Psoas muscle (tissue), 8 donors: Measurements from ENCODE around the gene RBM44. TPM values are rescaled to one million over a fixed set of nuclear protein-coding genes. Genes with fewer than 3 reads are reported as not detected.

Experiments used
- ATAC-seq, 4 donors: fragments of 200-7000 bp; cut with Tn5 transposase; one replicate each; pipeline ENCODE4 v1.9.1; 2020; ENCODE audit warnings: moderate library complexity in 3 of 4, mild to moderate bottlenecking in 2 of 4
- DNase-seq, 2 donors: peaks; one replicate each; pipeline ENCODE4 v3.0.0-alpha.2; 2020
- H3K27ac ChIP-seq: fragments of 200-600 bp; one replicate; pipeline ENCODE4 v1.8.0; 2022
- H3K27me3 ChIP-seq, 3 donors: fragments of 200-600 bp in 1 of 3; one replicate each; pipeline versions ENCODE4 v1.6.1 to v1.8.0; 2013 to 2022; ENCODE audit warnings: low read length in 2 of 3, mild to moderate bottlenecking in 2 of 3, moderate library complexity in 1 of 3; ENCODE audit not compliant: insufficient read depth in 3 of 3
- H3K36me3 ChIP-seq, 2 donors: fragments of 200-600 bp in 1 of 2; one replicate each; pipeline versions ENCODE4 v1.6.1 to v1.8.0; 2013 to 2022; ENCODE audit warnings: low read depth in 1 of 2, mild to moderate bottlenecking in 1 of 2, moderate library complexity in 1 of 2; ENCODE audit not compliant: insufficient read depth in 1 of 2
- H3K4me1 ChIP-seq: fragments of 200-600 bp; one replicate; pipeline ENCODE4 v1.8.0; 2022
- H3K4me3 ChIP-seq: fragments of 200-600 bp; one replicate; pipeline ENCODE4 v1.8.0; 2022; ENCODE audit warnings: mild to moderate bottlenecking
- H3K9me3 ChIP-seq: fragments of 200-600 bp; one replicate; pipeline ENCODE4 v1.8.0; 2022
- CTCF ChIP-seq: fragments of 200-600 bp; IDR thresholded peaks from one replicate; pipeline ENCODE4 v1.8.0; 2022; ENCODE audit warnings: antibody characterized with exemption
- WGBS, 3 donors: extraction: QIAGEN DNeasy Blood & Tissue Kit; methylation state at CpG; one replicate each; pipeline versions ENCODE4 v1.1.6 to v1.1.7; 2013; 5-methylcytosine and 5-hydroxymethylcytosine counted together
- intact Hi-C, 2 donors: fragments of 100-400 bp; cut with DNase I; formaldehyde crosslinking; loops; one replicate each; pipeline versions ENCODE4 v1.11.0 to v1.14.2; 2022
- polyA plus RNA-seq, 3 donors: library from polyadenylated mRNA; stranded (reverse); fragments of 200-250 nt; gene quantifications; one replicate each; pipeline ENCODE4 v1.2.3, GENCODE V29; 2013
- total RNA-seq, 4 donors: library from RNA; stranded (reverse); fragmentation: NEBNext Ultra II Directional in 2 of 4; extraction: Animal tissue kit (Norgen Biotek cat#: 25700) in 2 of 4; gene quantifications; one replicate each; pipeline versions ENCODE4 v1.2.1 to v1.2.4, GENCODE V29; 2021 to 2023
- donor health status: healthy with polysubstance abuse.
- donor health status: DM: no; HTN: no; CAD: no; lungs with moderate emphysema.
- donor health status: Bipolar disorder and iron deficiency.
- donor health status: healthy.
- donor health status: DM: yes; HTN: yes; CAD: no.
- donor health status: DM: no; HTN: no; CAD: no.
- donor health status: DM: no; HTN: no; CAD: no.
- donor health status: DM: yes; HTN: yes; CAD: no.

Gene RBM44
- total and polyA plus RNA-seq, 7 donors = 0.06 to 0.58 (median 0.38) TPM

- Histone ChIP-seq H3K9me3 (no peaks in the 10 kb centered on the region), H3K4me3 (peak overlapping the region; percentile 2), H3K4me1 (peaks cover 35% of the 10 kb centered on the region), H3K27ac (peak overlapping the region; percentile 92), H3K27me3 (no peaks in the 10 kb centered on the region), H3K36me3 (peaks cover 2 to 12% of the 10 kb centered on the region in 2 donors)
- WGBS, 3 donors = 74 to 79% (median 74%) methylated on average over 27 of the region's 27 CpGs
- no peak for TF ChIP-seq CTCF
- intact Hi-C loops = no loop called here
- DNase-seq = no peak
- ATAC-seq = peak in 2 of 4 donors; percentile 0 to 11
Observed at GRCh38 chr2:237885111-237885930, 86.7 kb downstream of the RBM44 start.

GRCh38 chr2:237885931-237886684 is 87.5 kb downstream of the RBM44 start:
- Histone ChIP-seq H3K4me3 (peak overlapping the region; percentile 2), H3K4me1 (peaks cover 35% of the 10 kb centered on the region), H3K9me3 (no peaks in the 10 kb centered on the region), H3K27ac (peak overlapping the region; percentile 92), H3K36me3 (peaks cover 2 to 5% of the 10 kb centered on the region in 2 donors), H3K27me3 (no peaks in the 10 kb centered on the region)
- DNase-seq = peak; percentile 46 to 86
- TF ChIP-seq CTCF = peak; percentile 14
- 34 to 67% (median 59%) methylated on average over 24 to 26 of the region's 26 CpGs for WGBS, 3 donors
- peak; percentile 53 to 74 (median 72) for ATAC-seq
- intact Hi-C loops = no loop called here

- intact Hi-C loops = no loop called here
- 36 to 55% (median 41%) methylated on average over 23 of the region's 23 CpGs for WGBS, 3 donors
- Histone ChIP-seq H3K27ac (peak overlapping the region; percentile 92), H3K9me3 (no peaks in the 10 kb centered on the region), H3K27me3 (no peaks in the 10 kb centered on the region), H3K4me3 (peak overlapping the region; percentile 2), H3K36me3 (peaks cover 0 to 2% of the 10 kb centered on the region in 2 donors), H3K4me1 (peaks cover 35% of the 10 kb centered on the region)
- no peak for TF ChIP-seq CTCF
- ATAC-seq = peak; percentile 84 to 91 (median 90)
- DNase-seq = peak; percentile 77 to 92
Observed at GRCh38 chr2:237886685-237887481, 88.3 kb downstream of the RBM44 start.

- intact Hi-C loops = no loop called here
- Histone ChIP-seq H3K4me3 (no peak overlapping the region), H3K27ac (peak overlapping the region; percentile 92), H3K27me3 (no peaks in the 10 kb centered on the region), H3K9me3 (no peaks in the 10 kb centered on the region), H3K4me1 (peaks cover 35% of the 10 kb centered on the region), H3K36me3 (peaks cover 0 to 2% of the 10 kb centered on the region in 2 donors)
- no peak for DNase-seq
- no peak for TF ChIP-seq CTCF
- ATAC-seq = no peak
- 62 to 70% (median 64%) methylated on average over 2 of the region's 2 CpGs for WGBS, 3 donors
Observed at GRCh38 chr2:237888389-237888788, 89.8 kb downstream of the RBM44 start.
